Immature natural killer cell (primary cell): ENCODE results near the gene NRXN3. TPM values are rescaled to one million over a fixed set of nuclear protein-coding genes. Genes with fewer than 3 reads are reported as not detected.
"Not testable (repeated sequence)": the region's sequence is repeated elsewhere in the genome, so short reads cannot be mapped to it uniquely, and the experiment has no call there.

Experiments used
- DNase-seq, 3 donors: peaks; one replicate each; pipeline ENCODE4 v3.0.0; 2022; ENCODE audit warnings: mixed read lengths in 1 of 3
- H3K27ac Mint-ChIP-seq, 6 donors: one replicate each; pipeline ENCODE4 v1.8.0; 2020; ENCODE audit warnings: mixed read lengths in 6 of 6, mild to moderate bottlenecking in 5 of 6, inconsistent platforms in 4 of 6, moderate library complexity in 3 of 6
- H3K27me3 Mint-ChIP-seq, 3 donors: one replicate each; pipeline ENCODE4 v1.8.0; 2020 to 2021; ENCODE audit warnings: low read depth in 3 of 3, mild to moderate bottlenecking in 3 of 3, mixed read lengths in 3 of 3, moderate library complexity in 3 of 3, inconsistent platforms in 1 of 3
- H3K36me3 Mint-ChIP-seq, 3 donors: one replicate each; pipeline ENCODE4 v1.8.0; 2020; ENCODE audit warnings: mixed read lengths in 3 of 3, inconsistent platforms in 2 of 3, mild to moderate bottlenecking in 2 of 3
- H3K4me1 Mint-ChIP-seq, 2 donors: one replicate each; pipeline ENCODE4 v1.8.0; 2020; ENCODE audit warnings: inconsistent platforms in 2 of 2, mild to moderate bottlenecking in 2 of 2, mixed read lengths in 2 of 2, moderate library complexity in 1 of 2
- H3K4me3 Mint-ChIP-seq, 5 donors: one replicate each; pipeline ENCODE4 v1.8.0; 2020; ENCODE audit warnings: mild to moderate bottlenecking in 5 of 5, mixed read lengths in 5 of 5, inconsistent platforms in 3 of 5, moderate library complexity in 3 of 5
- H3K9me3 Mint-ChIP-seq, 6 donors: one replicate each; pipeline ENCODE4 v1.8.0; 2020; ENCODE audit warnings: mild to moderate bottlenecking in 6 of 6, mixed read lengths in 6 of 6, inconsistent platforms in 4 of 6, moderate library complexity in 3 of 6
- polyA plus RNA-seq, 3 donors: library from polyadenylated mRNA; unstranded; fragments of 300-500 nt; fragmentation: Illumina TruSeq; gene quantifications; one replicate each; pipeline ENCODE4 v1.2.3, GENCODE V29; 2021

The NRXN3 gene
- polyA plus RNA-seq, 3 donors from 2014 or later, result not detected

DNA sequence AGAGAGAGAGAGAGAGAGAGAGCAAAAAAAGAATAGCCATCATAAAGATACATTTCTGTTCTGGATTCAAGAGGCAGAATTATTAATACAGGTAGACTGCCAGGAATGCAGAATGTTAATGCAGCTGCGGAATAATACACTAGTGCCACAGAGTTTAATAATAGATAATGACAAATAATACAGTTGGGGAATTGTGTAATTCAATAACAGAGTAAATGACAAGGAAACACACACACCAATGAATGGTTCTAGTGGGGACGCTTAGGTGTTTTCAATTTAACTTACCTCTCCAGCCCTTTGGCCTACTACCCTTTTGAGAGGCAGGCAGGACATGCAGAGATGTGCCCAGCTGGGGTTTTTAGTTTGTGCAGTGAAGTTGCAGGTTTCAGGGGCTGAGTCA lies 313.9 kb downstream of the NRXN3 start:
- H3K27ac Mint-ChIP-seq, result no peak overlapping the region
- peaks cover 0 to 2% (median 0%) of the 10 kb centered on the region in 6 donors for H3K9me3 Mint-ChIP-seq
- no peak for DNase-seq
- H3K4me3 Mint-ChIP-seq, result no peak overlapping the region
- no peaks in the 10 kb centered on the region for H3K4me1 Mint-ChIP-seq
- peaks cover 0 to 3% (median 2%) of the 10 kb centered on the region in 3 donors for H3K27me3 Mint-ChIP-seq
- no peaks in the 10 kb centered on the region for H3K36me3 Mint-ChIP-seq

DNA sequence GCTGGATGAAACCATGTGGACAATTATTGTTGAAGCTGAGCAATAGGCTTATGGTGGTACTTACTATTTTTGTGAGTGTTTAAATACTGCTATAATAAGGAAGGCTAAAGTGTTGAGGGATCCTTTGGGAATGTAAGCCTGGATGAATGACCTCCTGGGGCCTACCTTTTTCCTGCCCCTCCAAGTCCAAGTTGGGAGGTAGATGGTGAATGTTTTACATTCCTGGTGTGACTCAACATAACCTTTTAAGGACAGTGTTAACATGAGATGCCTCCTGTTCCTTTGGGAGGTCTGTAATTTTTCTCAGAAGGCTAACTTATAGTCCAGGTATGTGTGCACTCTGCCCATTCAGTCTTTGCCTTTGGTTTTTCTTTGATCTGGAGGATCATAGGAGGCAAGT lies 315.9 kb downstream of the NRXN3 start:
- no peaks in the 10 kb centered on the region for H3K36me3 Mint-ChIP-seq
- no peaks in the 10 kb centered on the region for H3K9me3 Mint-ChIP-seq
- H3K27me3 Mint-ChIP-seq, result peaks cover 0 to 3% (median 2%) of the 10 kb centered on the region in 3 donors
- no peak overlapping the region for H3K27ac Mint-ChIP-seq
- no peak overlapping the region for H3K4me3 Mint-ChIP-seq
- H3K4me1 Mint-ChIP-seq, result no peaks in the 10 kb centered on the region
- DNase-seq, result no peak

DNA sequence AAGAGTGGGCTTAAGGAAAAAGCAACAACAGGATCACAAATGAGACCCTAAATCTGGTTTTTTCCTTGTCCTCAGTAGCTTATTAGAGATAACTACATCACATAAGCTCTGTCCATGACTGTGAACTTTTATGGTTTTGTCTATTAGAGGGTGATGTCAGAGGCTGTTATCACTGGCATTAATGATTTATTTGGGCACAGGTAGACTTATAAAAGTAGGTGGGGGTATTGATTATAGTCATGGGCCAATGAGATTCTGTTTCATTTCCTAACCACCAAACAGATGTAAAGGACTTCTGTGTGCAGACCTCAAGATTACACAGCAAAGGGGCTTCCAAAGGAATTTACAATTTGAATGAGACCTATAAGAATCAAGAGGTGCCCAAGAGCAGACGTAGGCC lies 316.4 kb downstream of the NRXN3 start:
- no peaks in the 10 kb centered on the region for H3K36me3 Mint-ChIP-seq
- no peaks in the 10 kb centered on the region for H3K4me1 Mint-ChIP-seq
- H3K4me3 Mint-ChIP-seq, result no peak overlapping the region
- no peak overlapping the region for H3K27ac Mint-ChIP-seq
- no peak for DNase-seq
- peaks cover 0 to 3% (median 2%) of the 10 kb centered on the region in 3 donors for H3K27me3 Mint-ChIP-seq
- H3K9me3 Mint-ChIP-seq, result no peaks in the 10 kb centered on the region

DNA sequence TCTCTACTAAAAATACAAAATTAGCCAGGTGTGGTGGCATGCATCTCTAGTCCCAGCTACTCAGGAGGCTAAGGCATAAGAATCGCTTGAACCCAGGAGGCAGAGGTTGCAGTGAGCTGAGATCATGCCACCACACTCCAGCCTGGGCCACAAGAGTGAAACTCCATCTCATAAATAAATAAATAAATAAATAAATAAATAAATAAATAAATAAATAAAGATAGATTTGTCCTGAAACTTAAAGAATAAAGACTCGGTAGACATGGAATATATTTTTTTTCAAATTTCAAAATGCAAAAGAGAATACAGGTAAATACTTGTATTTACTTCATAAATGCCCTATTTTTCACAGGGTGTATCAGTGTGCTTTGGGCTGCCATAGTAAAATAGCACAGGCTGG lies 317.4 kb downstream of the NRXN3 start:
- not testable (repeated sequence) for H3K36me3 Mint-ChIP-seq, H3K27me3 Mint-ChIP-seq, H3K9me3 Mint-ChIP-seq, H3K4me1 Mint-ChIP-seq, H3K27ac Mint-ChIP-seq, DNase-seq, H3K4me3 Mint-ChIP-seq

DNA sequence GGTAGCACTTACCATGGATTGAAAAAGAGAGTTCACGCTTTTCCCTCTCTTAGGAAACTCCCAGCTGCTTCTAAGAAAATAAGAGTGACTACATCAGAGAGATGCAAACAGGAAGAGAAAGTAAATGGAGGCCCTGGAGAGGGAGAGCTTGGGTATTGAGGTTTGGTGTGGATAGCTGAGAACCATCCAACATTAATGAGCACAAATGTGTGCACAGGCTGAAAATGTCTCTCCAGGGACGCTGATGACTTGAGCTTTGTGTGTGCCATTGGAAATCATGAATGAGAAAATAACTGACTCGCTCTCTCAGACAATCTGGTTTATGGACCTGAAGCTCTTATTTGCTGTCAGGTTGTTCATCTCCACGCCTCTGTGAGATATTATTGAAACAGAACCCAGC lies 318.8 kb downstream of the NRXN3 start:
- no peaks in the 10 kb centered on the region for H3K36me3 Mint-ChIP-seq
- no peaks in the 10 kb centered on the region for H3K4me1 Mint-ChIP-seq
- H3K4me3 Mint-ChIP-seq, result no peak overlapping the region
- no peak overlapping the region for H3K27ac Mint-ChIP-seq
- no peaks in the 10 kb centered on the region for H3K9me3 Mint-ChIP-seq
- no peak for DNase-seq
- peaks cover 0 to 3% (median 2%) of the 10 kb centered on the region in 3 donors for H3K27me3 Mint-ChIP-seq

DNA sequence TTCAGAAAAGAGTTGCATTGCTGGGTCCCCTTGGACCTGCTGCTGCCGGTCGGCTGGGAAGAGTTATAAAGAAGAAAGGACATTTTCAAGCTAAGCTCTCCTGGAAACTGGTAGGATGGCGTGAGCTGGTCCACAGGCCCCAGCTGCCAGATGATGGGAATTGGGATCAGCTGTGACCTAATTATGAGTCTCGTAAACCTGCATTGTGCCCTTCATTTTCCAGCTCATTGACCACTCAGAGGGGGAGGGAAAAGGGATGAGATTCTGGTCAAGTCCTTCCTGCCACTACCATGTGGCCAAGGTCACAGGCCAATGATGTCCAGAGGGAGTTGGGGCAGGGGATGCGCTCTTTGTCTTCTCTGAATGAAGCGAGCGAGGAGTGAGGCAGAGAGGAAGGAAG lies 320.9 kb downstream of the NRXN3 start:
- Mint-ChIP-seq H3K9me3 (no peaks in the 10 kb centered on the region), H3K27me3 (peaks cover 0 to 3% (median 2%) of the 10 kb centered on the region in 3 donors)

DNA sequence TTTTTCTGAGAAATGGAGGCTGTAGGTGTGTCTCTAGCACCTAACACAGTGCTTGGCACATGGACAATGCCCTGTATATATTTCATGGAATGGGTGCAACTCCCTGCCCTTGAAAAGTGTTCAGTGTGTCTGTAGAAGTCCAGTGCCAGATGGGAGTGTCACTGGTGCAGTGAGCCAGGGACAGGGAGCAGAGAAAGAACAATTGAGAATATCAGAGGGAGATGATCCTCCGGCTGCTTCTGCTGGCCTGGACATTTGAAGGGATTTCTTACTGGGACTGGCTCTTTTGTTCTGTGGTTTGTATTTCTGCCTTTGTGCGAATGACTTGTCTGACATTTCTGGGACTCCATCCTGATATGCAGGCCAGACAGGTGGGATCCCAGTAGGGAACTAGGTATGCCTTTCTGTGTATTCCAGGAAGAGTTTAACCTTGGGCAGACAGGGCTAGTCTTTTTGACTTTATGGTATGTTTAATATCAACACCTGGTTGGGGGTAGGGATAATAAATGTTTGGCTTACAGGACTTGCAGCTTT lies 328.0 kb downstream of the NRXN3 start:
- H3K27me3 Mint-ChIP-seq, result peaks cover 0 to 7% (median 5%) of the 10 kb centered on the region in 3 donors
- no peaks in the 10 kb centered on the region for H3K4me1 Mint-ChIP-seq
- no peak for DNase-seq
- peaks cover 0 to 8% (median 0%) of the 10 kb centered on the region in 6 donors for H3K9me3 Mint-ChIP-seq
- no peak overlapping the region for H3K4me3 Mint-ChIP-seq
- H3K27ac Mint-ChIP-seq, result no peak overlapping the region
- H3K36me3 Mint-ChIP-seq, result no peaks in the 10 kb centered on the region

More for the DNA sequence above, 320.9 kb downstream of the NRXN3 start:
- no peak overlapping the region for H3K27ac Mint-ChIP-seq
- no peaks in the 10 kb centered on the region for H3K4me1 Mint-ChIP-seq
- no peak overlapping the region for H3K4me3 Mint-ChIP-seq
- DNase-seq, result no peak
- no peaks in the 10 kb centered on the region for H3K36me3 Mint-ChIP-seq

DNA sequence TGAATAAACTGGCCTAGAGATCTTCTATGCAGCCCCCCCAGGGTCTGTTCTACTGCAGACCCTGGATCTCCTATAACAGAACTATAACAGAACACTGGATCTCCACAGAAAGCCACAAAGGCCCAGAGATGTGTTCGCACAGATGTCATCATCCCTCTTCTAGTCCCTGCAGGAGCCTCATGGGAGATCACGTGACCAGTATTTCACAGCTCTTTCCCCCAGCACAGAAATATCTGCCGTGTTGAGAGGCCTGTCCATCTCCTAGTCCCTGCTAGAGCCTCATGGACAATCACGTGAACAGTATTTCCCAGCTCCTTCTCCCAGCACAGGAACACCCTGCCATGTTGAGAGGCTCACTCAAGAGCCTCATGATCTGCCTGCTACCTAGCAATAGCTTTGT lies 331.7 kb downstream of the NRXN3 start:
- Mint-ChIP-seq H3K4me1 (no peaks in the 10 kb centered on the region), H3K27ac (no peak overlapping the region), H3K27me3 (peaks cover 0 to 8% (median 5%) of the 10 kb centered on the region in 3 donors), H3K4me3 (no peak overlapping the region), H3K36me3 (no peaks in the 10 kb centered on the region), H3K9me3 (peaks cover 0 to 13% (median 0%) of the 10 kb centered on the region in 6 donors)
- no peak for DNase-seq

DNA sequence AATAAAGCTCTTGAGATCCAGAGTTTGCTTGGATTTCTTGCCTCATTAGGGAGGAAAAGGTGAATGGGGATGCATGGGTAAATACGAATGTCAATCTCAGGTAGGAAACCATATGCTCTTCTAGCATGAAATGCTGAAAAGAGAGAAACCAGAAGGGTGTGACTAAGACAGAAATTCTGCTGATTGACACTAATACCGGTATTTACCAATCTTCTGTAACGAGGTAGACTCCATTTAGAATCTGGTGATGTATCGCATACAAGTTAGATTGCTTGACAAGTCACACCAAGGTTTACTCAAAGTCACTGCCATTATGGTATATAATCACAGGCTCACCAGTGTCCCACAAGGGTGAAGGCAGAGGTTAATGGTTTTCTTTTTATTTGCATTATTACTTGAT lies 337.9 kb downstream of the NRXN3 start:
- H3K36me3 Mint-ChIP-seq, result no peaks in the 10 kb centered on the region
- H3K4me3 Mint-ChIP-seq, result no peak overlapping the region
- DNase-seq, result no peak
- H3K27me3 Mint-ChIP-seq, result peaks cover 0 to 2% (median 0%) of the 10 kb centered on the region in 3 donors
- H3K9me3 Mint-ChIP-seq, result peaks cover 0 to 8% (median 0%) of the 10 kb centered on the region in 6 donors
- no peaks in the 10 kb centered on the region for H3K4me1 Mint-ChIP-seq
- H3K27ac Mint-ChIP-seq, result no peak overlapping the region

DNA sequence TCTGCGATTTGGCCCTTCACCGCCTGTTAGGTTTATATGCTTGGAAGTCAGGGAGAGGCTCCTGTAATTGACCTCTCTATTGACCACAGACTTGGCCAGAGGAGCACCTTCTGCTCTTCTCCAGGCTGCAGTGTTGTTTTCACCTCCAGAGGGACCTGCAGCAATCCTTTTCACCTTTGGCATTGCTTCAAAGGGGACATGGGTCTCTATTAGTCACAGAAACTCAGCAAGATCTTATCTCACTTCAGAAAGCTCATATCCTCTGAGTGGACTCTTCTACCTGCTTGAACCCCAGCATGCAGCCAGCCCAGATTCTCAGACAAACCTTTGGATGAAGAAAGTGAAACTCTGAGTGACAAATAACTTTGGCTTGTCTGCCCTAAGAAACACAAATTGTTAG lies 339.3 kb downstream of the NRXN3 start:
- H3K27ac Mint-ChIP-seq, result no peak overlapping the region

DNA sequence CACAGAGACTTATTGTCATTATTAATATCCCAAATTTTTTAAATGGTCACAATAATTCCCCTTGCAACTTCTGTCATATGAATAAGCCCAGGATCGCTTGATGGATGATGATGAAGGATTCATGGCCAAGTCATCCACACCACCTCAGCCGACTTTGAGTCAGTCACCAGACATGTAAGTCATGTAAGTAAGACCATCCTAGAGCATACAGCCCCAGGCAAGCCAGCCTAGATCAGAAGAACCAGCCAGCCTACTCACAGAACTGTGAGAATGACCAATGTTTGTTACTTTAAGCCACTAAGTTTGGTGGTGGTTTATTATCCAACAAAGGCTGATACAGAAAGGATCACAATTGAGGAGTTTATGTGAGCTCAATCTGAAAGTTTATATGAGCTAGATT lies 341.8 kb downstream of the NRXN3 start:
- no peak for DNase-seq
- Mint-ChIP-seq H3K27ac (no peak overlapping the region), H3K27me3 (peaks cover 0 to 2% (median 1%) of the 10 kb centered on the region in 3 donors), H3K4me3 (no peak overlapping the region), H3K9me3 (peaks cover 0 to 18% (median 3%) of the 10 kb centered on the region in 6 donors), H3K36me3 (no peaks in the 10 kb centered on the region), H3K4me1 (no peaks in the 10 kb centered on the region)

More for the DNA sequence above, 339.3 kb downstream of the NRXN3 start:
- no peaks in the 10 kb centered on the region for H3K36me3 Mint-ChIP-seq
- H3K4me3 Mint-ChIP-seq, result no peak overlapping the region
- no peaks in the 10 kb centered on the region for H3K4me1 Mint-ChIP-seq
- no peak for DNase-seq
- H3K9me3 Mint-ChIP-seq, result peaks cover 0 to 17% (median under 1%) of the 10 kb centered on the region in 6 donors
- H3K27me3 Mint-ChIP-seq, result peaks cover 0 to 1% (median 0%) of the 10 kb centered on the region in 3 donors

DNA sequence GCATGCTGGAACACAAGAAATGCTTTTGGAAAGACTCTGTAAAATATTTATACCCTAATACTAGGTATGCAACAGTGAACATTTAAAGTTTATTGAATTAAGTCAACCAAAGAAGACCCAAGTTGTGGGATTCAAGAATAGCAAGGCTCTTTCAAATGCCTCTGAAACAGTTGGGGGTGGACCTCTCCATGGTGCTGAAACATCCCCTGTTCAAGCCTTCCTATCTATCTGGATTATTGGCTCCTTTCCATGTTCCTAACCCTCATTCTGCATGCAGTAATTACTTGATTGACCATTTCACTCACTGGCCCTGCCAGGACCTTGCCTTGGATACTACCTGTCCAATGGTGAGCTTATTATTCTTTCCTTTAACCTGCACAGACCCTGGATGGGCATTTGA lies 349.7 kb downstream of the NRXN3 start:
- no peak for DNase-seq
- H3K4me3 Mint-ChIP-seq, result no peak overlapping the region
- peaks cover 0 to 2% (median 0%) of the 10 kb centered on the region in 3 donors for H3K27me3 Mint-ChIP-seq
- H3K27ac Mint-ChIP-seq, result no peak overlapping the region
- peaks cover 0 to 19% (median 4%) of the 10 kb centered on the region in 6 donors for H3K9me3 Mint-ChIP-seq
- no peaks in the 10 kb centered on the region for H3K36me3 Mint-ChIP-seq
- H3K4me1 Mint-ChIP-seq, result no peaks in the 10 kb centered on the region

DNA sequence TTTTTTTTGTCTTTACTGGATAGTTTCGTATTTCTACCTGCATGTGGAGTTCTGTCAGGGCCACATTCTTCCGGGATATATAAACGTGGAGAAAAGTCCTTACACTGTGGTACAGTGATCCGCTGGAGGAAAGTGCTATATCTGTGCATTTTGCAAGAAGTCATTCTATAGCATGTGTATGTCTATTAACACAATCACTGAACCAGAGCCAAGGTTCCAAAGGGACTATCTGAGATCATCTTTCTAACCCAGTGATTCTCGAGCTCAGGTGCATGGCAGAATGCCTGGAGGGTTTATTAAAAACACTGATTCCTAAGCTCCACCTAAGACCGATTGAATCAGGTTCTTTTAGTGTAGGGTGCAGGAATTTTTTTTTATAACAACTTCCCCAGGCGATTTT lies 354.0 kb downstream of the NRXN3 start:
- DNase-seq, result no peak
- no peak overlapping the region for H3K4me3 Mint-ChIP-seq
- no peak overlapping the region for H3K27ac Mint-ChIP-seq
- no peaks in the 10 kb centered on the region for H3K4me1 Mint-ChIP-seq
- H3K27me3 Mint-ChIP-seq, result no peaks in the 10 kb centered on the region
- peaks cover 0 to 14% (median 4%) of the 10 kb centered on the region in 6 donors for H3K9me3 Mint-ChIP-seq
- H3K36me3 Mint-ChIP-seq, result no peaks in the 10 kb centered on the region

DNA sequence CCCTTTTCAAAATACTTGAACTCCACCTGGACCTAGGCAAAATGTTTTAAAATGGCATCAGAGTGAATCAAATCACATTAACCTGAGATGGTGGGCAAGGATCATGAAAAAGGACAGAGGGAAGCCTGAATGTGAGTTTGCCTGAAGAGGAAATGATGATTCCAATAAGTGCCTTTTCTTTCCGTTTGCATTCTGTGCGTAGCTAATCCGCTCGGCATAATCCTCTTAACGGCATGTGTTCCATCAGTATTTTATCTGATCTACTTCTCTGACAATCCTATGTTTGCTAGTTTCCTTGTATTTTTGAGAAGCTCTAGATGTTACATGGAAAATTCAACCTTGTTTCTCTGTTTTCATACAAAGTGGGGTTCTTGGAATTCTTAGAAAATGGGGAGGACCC lies 354.6 kb downstream of the NRXN3 start:
- Mint-ChIP-seq H3K27ac (no peak overlapping the region), H3K27me3 (no peaks in the 10 kb centered on the region), H3K9me3 (peaks cover 0 to 14% (median 4%) of the 10 kb centered on the region in 6 donors), H3K4me1 (no peaks in the 10 kb centered on the region), H3K36me3 (no peaks in the 10 kb centered on the region), H3K4me3 (no peak overlapping the region)
- DNase-seq, result no peak

DNA sequence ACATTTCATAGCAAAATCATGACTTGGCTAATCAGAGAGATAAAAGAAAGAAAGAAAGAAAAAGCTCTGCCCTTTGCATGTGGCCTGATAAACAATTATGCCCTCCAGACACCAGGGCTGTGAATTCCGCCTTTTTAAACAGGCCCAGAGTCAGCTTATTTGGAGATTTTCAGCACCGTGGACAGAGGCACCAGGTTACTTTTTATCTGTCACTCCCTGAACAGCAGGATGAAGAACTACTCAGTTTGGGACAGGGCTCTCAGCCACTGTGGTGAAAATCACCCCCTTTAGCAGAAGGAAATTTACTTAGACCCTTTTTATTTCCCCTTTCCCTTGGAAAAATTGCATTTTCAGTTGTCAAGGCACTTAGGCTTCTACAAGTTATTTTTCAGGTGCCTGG lies 359.9 kb downstream of the NRXN3 start:
- Mint-ChIP-seq H3K27me3 (no peaks in the 10 kb centered on the region), H3K4me1 (no peaks in the 10 kb centered on the region), H3K36me3 (no peaks in the 10 kb centered on the region), H3K9me3 (peaks cover 5 to 13% (median 10%) of the 10 kb centered on the region in 6 donors), H3K27ac (no peak overlapping the region), H3K4me3 (no peak overlapping the region)
- DNase-seq, result no peak
